Transverse colon (tissue), 4 donors: ENCODE data around the gene B9D1.

Experiments
- POLR2A ChIP-seq: fragments of 450-650 bp; IDR thresholded peaks from one replicate; pipeline ENCODE4 v1.6.1; 2016; ENCODE audit warnings: antibody characterized with exemption, mild to moderate bottlenecking, moderate library complexity
- POLR2AphosphoS5 ChIP-seq, 3 donors: sonication (generic); formaldehyde crosslinking; IDR thresholded peaks; one replicate each; pipeline ENCODE4 v1.6.1; 2016; ENCODE audit warnings: antibody characterized with exemption in 3 of 3
- TF ChIP-seq, protein P1 (sequence below), 5 experiments: fragments of 200-600 bp in 3 of 5; fragments of 450-650 bp in 2 of 5; sonication (generic) in 3 of 5; IDR thresholded peaks; 1 replicate in 2 of 5; 2 replicates in 3 of 5; pipeline ENCODE4 v1.5.1; 2016 to 2017; ENCODE audit warnings: antibody characterized with exemption in 5 of 5, inconsistent platforms in 3 of 5, mild to moderate bottlenecking in 2 of 5, moderate library complexity in 1 of 5

DNA sequence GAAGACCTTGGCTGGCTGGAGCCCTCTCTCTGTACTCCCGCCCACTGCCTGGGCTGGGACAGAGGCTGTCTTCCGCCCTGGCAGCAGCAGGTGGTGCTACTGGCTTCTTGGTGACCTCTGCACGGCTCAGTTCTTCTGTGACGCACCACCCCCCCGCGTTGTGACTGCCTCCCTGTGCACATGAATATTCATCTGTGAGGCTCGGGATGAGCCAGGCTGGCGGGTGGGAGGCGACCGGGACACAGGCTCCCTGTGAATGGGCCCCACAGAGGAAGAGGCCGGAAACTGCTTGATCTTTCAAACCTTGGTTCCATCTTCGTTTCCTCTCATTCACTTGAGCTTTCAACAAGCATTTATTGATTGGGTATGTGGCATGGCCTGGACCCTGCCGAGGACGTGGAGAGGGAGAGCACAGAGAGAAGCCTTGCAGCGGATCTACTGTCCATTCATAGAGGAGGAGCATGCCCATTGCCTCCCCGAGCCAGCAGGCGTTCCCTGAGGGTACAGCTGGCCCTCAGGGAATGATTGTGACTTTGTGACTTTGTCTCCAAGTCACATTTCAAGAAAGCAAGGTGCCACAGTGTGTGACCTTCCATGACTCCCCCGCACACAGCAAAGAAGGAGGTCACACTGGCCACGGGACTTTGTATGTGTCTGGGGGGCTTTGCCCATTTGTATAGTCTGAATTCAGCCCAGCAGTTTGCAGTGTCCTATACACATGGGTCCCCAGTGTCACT, 45.0 kb downstream of the B9D1 start:
- TF ChIP-seq POLR2AphosphoS5 (IDR thresholded peaks at IDR 0.05) (no peak), POLR2A (no peak)
- TF ChIP-seq, protein P1, sequence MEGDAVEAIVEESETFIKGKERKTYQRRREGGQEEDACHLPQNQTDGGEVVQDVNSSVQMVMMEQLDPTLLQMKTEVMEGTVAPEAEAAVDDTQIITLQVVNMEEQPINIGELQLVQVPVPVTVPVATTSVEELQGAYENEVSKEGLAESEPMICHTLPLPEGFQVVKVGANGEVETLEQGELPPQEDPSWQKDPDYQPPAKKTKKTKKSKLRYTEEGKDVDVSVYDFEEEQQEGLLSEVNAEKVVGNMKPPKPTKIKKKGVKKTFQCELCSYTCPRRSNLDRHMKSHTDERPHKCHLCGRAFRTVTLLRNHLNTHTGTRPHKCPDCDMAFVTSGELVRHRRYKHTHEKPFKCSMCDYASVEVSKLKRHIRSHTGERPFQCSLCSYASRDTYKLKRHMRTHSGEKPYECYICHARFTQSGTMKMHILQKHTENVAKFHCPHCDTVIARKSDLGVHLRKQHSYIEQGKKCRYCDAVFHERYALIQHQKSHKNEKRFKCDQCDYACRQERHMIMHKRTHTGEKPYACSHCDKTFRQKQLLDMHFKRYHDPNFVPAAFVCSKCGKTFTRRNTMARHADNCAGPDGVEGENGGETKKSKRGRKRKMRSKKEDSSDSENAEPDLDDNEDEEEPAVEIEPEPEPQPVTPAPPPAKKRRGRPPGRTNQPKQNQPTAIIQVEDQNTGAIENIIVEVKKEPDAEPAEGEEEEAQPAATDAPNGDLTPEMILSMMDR (IDR thresholded peaks at IDR 0.05), result peak in 3 of 5 experiments; percentile 30 to 48 (median 35)
